Smooth muscle cell (in vitro differentiated cells): ENCODE results near the gene PFDN6. TPM values are rescaled to one million over a fixed set of nuclear protein-coding genes. Genes with fewer than 3 reads are reported as not detected.

Experiments
- DNase-seq: peaks from one replicate; lab custom pipeline; 2025; ENCODE audit not compliant: unreplicated experiment; lab: John Stamatoyannopoulos, UW
- H2AFZ ChIP-seq: fragments of 200-600 bp; sonication (generic); 2 replicates; pipeline ENCODE4 v1.6.0; 2016; ENCODE audit warnings: antibody characterized with exemption, low read depth, mild to moderate bottlenecking
- H3F3A ChIP-seq: fragments of 200-600 bp; sonication (generic); 2 replicates; pipeline ENCODE4 v1.6.0; 2017; ENCODE audit warnings: antibody characterized with exemption, low read depth
- H3K27ac ChIP-seq: fragments of 200-600 bp; sonication (generic); 2 replicates; pipeline ENCODE4 v1.5.1; 2016; ENCODE audit warnings: low read depth, mild to moderate bottlenecking
- H3K27me3 ChIP-seq: fragments of 200-600 bp; sonication (generic); 2 replicates; pipeline ENCODE4 v1.6.1; 2016; ENCODE audit warnings: low read depth, mild to moderate bottlenecking
- H3K36me3 ChIP-seq: fragments of 200-600 bp; sonication (generic); 2 replicates; pipeline ENCODE4 v1.5.1; 2016; ENCODE audit warnings: low read depth
- H3K4me1 ChIP-seq: fragments of 200-600 bp; sonication (generic); 2 replicates; pipeline ENCODE4 v1.5.1; 2016; ENCODE audit warnings: low read depth
- H3K4me2 ChIP-seq: fragments of 200-600 bp; sonication (generic); 2 replicates; pipeline ENCODE4 v1.6.0; 2016; ENCODE audit warnings: mild to moderate bottlenecking
- H3K4me3 ChIP-seq: fragments of 200-600 bp; sonication (generic); 2 replicates; pipeline ENCODE4 v1.5.1; 2016; ENCODE audit warnings: mild to moderate bottlenecking
- H3K79me2 ChIP-seq: fragments of 200-600 bp; sonication (generic); 2 replicates; pipeline ENCODE4 v1.6.0; 2016; ENCODE audit warnings: low read depth, mild to moderate bottlenecking
- H3K9ac ChIP-seq: fragments of 200-600 bp; sonication (generic); 2 replicates; pipeline ENCODE4 v1.6.0; 2016; ENCODE audit warnings: low read depth
- H3K9me3 ChIP-seq: fragments of 200-600 bp; sonication (generic); replicated peaks from 2 replicates; pipeline ENCODE4 v1.5.1; 2016; ENCODE audit warnings: low read depth
- H4K20me1 ChIP-seq: fragments of 200-600 bp; sonication (generic); 2 replicates; pipeline ENCODE4 v1.6.0; 2016; ENCODE audit warnings: low read depth
- WGBS: methylation state at CpG from one replicate; pipeline ENCODE4 v1.1.7; 2016; ENCODE audit warnings: low lambda C conversion rate; 5-methylcytosine and 5-hydroxymethylcytosine counted together
- polyA plus RNA-seq: library from polyadenylated mRNA; unstranded; fragments of >200 nt; fragmentation: Nextera tagmentation; extraction: Ambion mirVana; gene quantifications from 2 replicates; pipeline ENCODE4 v1.2.1, GENCODE V29; 2016
- total RNA-seq: library from RNA; depleted of rRNA; stranded (reverse); fragments of >200 nt; gene quantifications from 2 replicates; pipeline ENCODE4 v1.2.3, GENCODE V29; 2014
- TF ChIP-seq, protein P1 (sequence below): fragments of 200-600 bp; sonication (generic); IDR thresholded peaks from 2 replicates; pipeline ENCODE4 v1.5.1; 2017; ENCODE audit warnings: borderline replicate concordance, mild to moderate bottlenecking, antibody characterized with exemption; ENCODE audit not compliant: insufficient read depth, poor library complexity, severe bottlenecking

PFDN6 gene
- total and polyA plus RNA-seq, 2 experiments from 2014 or later: 23.1 to 33.8 TPM

DNA sequence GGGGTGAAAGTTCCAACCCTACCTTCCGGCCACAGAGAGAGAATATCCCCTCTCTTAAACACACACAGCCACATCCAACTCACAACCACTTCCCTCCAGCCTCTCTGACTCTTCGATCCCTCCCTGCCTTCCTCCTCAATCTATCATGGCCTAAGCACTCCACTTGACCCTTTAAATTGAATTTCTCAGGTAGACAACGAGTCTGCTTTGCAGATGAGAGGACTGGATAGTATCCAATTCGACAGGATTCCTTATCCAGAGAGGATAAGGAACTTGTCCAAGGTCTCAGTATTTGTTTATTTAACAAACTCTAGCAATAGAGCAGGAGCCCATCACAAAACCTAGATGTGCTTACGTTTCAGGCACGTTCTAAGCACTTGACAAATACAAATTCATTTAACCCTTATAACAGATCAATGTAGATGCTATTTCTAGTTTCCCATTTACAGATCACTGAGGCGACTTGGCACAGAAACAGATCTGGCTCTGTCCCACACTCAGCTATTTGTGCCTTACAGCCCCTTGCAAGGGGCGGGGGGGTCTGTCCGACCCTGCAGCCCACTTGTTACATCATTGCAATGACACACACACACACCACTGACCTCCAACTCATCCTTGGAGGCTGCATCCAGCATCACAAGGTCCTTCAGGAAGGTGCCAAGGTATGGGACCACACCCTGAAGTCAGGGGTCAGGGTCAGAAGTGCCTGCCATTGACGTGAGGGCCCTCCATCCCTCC is 4.9 kb downstream of the PFDN6 start:
- H3K9ac ChIP-seq: no peak overlapping the region
- no peak overlapping the region for H2AFZ ChIP-seq
- peaks cover 18% of the 10 kb centered on the region for H3F3A ChIP-seq
- H3K79me2 ChIP-seq: peaks cover 11% of the 10 kb centered on the region
- H3K4me1 ChIP-seq: peaks cover 13% of the 10 kb centered on the region
- DNase-seq: no peak
- H3K4me2 ChIP-seq: no peak overlapping the region
- 84% methylated on average over 9 of the region's 10 CpGs for WGBS
- no peak overlapping the region for H3K4me3 ChIP-seq
- H3K27ac ChIP-seq: no peak overlapping the region
- no peaks in the 10 kb centered on the region for H3K9me3 ChIP-seq
- no peaks in the 10 kb centered on the region for H4K20me1 ChIP-seq
- no peaks in the 10 kb centered on the region for H3K27me3 ChIP-seq
- TF ChIP-seq, protein P1, sequence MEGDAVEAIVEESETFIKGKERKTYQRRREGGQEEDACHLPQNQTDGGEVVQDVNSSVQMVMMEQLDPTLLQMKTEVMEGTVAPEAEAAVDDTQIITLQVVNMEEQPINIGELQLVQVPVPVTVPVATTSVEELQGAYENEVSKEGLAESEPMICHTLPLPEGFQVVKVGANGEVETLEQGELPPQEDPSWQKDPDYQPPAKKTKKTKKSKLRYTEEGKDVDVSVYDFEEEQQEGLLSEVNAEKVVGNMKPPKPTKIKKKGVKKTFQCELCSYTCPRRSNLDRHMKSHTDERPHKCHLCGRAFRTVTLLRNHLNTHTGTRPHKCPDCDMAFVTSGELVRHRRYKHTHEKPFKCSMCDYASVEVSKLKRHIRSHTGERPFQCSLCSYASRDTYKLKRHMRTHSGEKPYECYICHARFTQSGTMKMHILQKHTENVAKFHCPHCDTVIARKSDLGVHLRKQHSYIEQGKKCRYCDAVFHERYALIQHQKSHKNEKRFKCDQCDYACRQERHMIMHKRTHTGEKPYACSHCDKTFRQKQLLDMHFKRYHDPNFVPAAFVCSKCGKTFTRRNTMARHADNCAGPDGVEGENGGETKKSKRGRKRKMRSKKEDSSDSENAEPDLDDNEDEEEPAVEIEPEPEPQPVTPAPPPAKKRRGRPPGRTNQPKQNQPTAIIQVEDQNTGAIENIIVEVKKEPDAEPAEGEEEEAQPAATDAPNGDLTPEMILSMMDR: no peak
- H3K36me3 ChIP-seq: no peaks in the 10 kb centered on the region

DNA sequence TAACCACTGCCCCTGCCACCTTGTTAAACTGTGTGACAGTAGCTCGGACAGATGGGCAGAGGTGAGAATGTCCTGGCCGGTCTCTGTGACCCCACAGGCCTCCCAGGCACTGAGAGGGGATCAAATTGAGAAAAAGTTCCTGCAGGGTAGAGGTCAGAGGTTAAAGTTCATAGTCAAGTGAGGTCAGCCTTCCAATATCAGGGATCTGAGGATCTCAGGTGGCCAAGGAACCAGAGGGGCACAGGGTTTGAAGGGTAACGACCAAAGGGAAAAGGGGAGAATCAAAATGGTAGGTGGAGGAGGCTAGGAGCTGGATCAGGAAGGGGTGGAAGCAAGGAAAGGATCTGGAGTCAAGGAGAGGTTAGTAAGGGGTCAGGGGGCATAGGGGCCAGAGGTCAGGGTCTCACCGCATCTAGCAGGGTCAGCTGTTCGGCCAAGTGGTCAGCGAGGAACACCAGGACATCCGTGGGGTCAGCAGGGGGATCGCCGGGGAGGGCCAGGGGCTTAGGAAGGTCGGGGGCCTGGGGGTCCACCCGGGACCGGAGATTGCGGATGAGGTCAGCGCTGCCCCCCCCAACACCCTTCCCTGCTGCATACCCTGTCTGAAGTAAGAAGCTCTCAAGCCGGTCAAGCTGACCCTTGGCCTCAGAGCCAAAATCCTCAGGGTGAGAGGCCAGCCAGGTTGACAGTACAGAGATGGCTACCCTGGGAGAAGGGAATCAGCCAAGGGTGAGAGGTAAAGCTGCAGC is 6.4 kb downstream of the PFDN6 start:
- Histone ChIP-seq H3K36me3 (no peaks in the 10 kb centered on the region), H4K20me1 (peaks cover 4% of the 10 kb centered on the region), H2AFZ (no peak overlapping the region), H3K4me3 (no peak overlapping the region), H3K4me1 (peaks cover 9% of the 10 kb centered on the region), H3F3A (peaks cover 18% of the 10 kb centered on the region), H3K9ac (no peak overlapping the region), H3K79me2 (peaks cover 9% of the 10 kb centered on the region), H3K9me3 (no peaks in the 10 kb centered on the region), H3K27ac (no peak overlapping the region), H3K27me3 (no peaks in the 10 kb centered on the region), H3K4me2 (no peak overlapping the region)
- DNase-seq: no peak
- TF ChIP-seq, protein P1: no peak
- WGBS: 97% methylated on average over 11 of the region's 15 CpGs

DNA sequence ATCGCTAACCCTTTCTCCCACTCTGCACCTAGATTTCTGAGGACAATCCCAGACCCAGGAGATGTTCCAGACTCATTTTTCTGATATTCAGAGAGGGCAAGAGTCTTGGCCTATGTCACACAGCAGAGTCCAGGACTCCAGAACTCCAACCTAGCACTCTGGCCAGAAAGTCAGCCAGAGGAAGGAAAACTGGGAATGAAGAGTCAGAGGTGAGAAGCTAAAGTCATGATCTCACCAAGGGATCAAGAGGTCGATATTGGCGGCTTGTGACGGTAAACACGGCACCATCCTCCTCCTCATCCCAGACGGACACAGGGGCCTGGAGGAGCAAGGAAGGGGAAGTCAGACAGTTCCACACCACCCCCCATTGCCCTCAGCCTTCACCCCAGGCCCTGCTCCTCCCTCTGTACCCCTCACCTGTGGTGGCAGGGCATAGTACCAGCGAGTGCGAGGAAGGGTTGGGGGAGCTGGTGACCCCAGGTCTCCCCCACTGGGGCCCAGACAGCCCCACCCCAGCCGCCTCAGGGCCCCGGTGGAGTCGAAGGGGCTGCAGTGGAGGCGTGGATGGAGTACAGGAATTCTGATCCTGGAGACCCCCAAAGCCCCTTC is 7.5 kb downstream of the PFDN6 start:
- Histone ChIP-seq H3K9ac (peak overlapping the region; percentile 95), H3K4me2 (peak overlapping the region; percentile 88), H3K36me3 (no peaks in the 10 kb centered on the region), H3K27me3 (no peaks in the 10 kb centered on the region), H3K9me3 (no peaks in the 10 kb centered on the region), H4K20me1 (peaks cover 13% of the 10 kb centered on the region), H2AFZ (no peak overlapping the region), H3K4me3 (peak overlapping the region; percentile 74), H3F3A (peaks cover 15% of the 10 kb centered on the region), H3K79me2 (peaks cover 20% of the 10 kb centered on the region), H3K4me1 (peaks cover 9% of the 10 kb centered on the region), H3K27ac (peak overlapping the region; percentile 95)
- DNase-seq: no peak
- TF ChIP-seq, protein P1: no peak
- 70% methylated on average over 12 of the region's 12 CpGs for WGBS
